ENCODE data around the gene A3GALT2. TPM values are rescaled to one million over a fixed set of nuclear protein-coding genes. Genes with fewer than 3 reads are reported as not detected.

The A3GALT2 gene
- not detected in 2 replicates for total RNA-seq (2014; rRNA removed; shearing (Covaris generic))

- no peak for DNase-seq (ENCODE audit: low spot score)
These were observed at the start of gene A3GALT2 for GRCh38 chr1:33320619-33321165. Gene A3GALT2, minus strand, starts transcription at chr1:33321098. Its CDS starts 0 bp downstream, at chr1:33321098.

DNA sequence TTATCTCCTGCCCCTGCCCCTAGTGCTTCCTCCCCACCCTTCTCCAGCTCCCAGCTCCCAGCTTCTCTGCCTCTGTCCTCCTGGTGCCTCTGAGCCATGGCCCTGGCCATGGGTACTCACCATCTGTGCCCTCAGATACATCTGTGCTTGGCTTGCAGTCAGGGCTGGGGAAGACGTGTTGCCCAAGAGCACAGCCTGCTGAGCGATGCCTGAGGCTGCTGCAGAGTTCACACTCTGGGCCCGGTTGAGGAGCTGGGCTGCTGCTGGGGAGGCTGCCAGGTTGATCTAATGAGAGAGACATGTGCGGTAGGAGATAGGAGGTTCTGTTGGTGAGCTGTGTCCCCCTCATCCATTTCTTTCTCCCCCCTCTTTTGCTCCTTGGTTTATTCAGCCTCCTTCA lies 49.4 kb upstream of the A3GALT2 start:
- DNase-seq (ENCODE audit: low spot score), result no peak

GRCh38 chr1:33369764-33370163 lies 48.9 kb upstream of the A3GALT2 start:
- no peak for DNase-seq (ENCODE audit: low spot score)

- DNase-seq (ENCODE audit: low spot score), result no peak
These were observed 48.2 kb upstream of the A3GALT2 start for GRCh38 chr1:33369081-33369480.

DNA sequence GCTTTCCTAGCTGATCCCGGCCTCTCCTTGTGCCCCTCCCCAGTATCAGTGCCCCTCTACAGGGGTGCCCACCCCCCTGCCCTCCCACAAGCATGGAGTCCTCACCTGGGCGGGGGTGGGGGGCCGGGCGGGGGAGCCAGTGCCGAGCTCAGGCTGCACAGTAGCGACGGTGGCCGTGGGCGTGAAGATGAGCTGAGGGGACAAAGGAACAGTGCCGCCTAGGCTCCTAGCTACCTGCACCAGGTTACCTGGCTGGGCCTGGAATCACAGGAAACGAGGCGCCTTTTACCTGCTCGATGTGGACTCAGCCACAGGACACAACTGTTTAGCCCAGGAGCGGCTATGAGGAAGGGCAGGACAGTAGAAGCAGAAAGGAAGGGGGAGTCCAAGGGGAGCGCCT lies 47.5 kb upstream of the A3GALT2 start:
- DNase-seq (ENCODE audit: low spot score), result no peak

GRCh38 chr1:33367485-33368405 lies 46.8 kb upstream of the A3GALT2 start:
- DNase-seq (ENCODE audit: low spot score), result peak; percentile 64

GRCh38 chr1:33366762-33367484 lies 46.0 kb upstream of the A3GALT2 start:
- no peak for DNase-seq (ENCODE audit: low spot score)

GRCh38 chr1:33365560-33365997 lies 44.7 kb upstream of the A3GALT2 start:
- DNase-seq (ENCODE audit: low spot score), result no peak

GRCh38 chr1:33364565-33364918 lies 43.6 kb upstream of the A3GALT2 start:
- DNase-seq (ENCODE audit: low spot score), result no peak

DNA sequence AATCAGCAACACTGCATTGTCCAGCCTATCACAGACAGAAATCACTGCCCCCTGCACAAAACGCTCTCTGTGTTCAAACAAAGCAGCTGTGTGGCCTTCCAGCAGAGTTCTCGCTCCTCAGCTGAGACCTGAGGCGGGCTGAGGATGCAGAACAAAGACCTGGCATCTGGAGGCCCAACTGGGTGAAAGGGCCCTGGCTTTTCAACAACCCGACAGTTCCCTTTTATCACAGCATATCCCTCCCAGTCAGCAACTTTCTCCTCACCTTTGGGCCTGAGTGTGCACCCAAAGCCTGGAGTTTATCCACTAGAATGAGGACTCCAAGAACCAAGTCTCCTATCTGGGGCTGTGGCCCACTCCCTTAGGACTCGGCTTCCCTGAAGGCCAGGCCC lies 42.6 kb upstream of the A3GALT2 start:
- no peak for DNase-seq (ENCODE audit: low spot score)

DNA sequence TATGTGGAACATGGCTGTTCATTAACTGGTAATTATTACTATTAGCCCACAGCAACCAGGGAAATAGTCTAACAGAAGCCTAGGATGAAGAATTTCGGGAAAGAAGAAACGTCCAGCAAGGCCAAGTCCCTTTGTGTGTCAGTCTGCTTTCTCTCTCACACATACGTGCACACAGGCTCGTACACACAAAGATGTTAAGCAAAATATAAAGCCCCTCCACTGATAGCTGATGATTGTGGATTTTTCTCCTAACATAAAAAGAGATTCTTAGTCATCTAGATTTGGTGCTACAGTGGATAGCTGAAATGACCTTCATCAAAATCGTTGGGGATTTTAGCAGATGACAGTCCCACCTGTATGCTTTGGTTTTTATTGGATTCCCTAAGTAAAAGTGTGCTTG lies 42.1 kb upstream of the A3GALT2 start:
- no peak for DNase-seq (ENCODE audit: low spot score)

DNA sequence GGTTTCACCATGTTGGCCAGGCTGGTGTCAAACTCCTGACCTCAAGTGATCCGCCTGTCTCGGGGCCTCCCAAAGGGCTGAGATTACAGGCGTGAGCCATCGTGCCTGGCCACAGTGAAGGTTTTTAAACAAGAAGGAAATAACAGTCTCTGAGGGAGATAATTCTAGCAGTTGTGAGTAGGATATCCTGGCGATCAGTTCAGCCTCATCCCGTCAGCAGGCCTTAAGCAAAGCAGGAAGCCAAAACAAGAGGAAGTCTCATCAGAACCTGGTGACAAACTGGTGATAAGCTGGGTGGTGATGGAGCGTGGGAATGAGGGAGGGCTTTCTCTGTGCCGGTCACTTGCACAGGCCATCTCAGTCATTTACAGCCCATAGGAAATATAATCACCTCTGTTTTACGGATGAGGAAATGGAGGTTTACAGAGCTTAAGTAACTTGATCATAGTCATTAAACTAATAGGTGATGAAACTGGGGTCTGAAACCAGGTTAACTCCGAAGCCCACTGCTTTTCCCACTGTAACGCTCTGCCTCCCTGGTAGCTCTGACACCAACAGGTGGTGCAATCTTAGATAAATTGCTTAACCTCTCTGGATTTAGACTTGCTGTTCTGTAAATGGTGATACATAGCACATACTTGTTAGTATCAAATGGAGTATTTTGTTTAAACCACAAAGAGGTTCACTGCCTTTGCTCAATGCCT lies 40.8 kb upstream of the A3GALT2 start:
- no peak for DNase-seq (ENCODE audit: low spot score)

- no peak for DNase-seq (ENCODE audit: low spot score)
These were observed 39.5 kb upstream of the A3GALT2 start for GRCh38 chr1:33360367-33360766.

DNA sequence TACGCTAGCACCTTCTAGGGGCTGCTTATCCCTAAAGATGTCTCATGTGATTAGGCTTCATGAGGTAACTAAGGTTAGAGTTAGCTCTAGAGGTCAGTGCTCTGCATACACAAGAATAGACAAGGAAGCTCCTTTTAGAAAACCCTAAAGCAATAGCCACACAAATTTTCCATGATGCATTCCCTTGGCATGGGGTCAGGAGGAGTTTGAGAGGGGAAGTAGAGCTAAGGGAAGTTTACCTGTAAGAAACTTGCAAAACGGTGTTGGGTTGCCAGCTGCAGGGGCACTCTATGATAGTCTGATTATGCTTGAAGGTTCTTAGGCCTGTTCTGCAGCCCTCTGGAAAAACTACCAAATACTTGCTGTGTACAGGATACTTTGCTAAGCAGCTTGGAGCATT lies 39.0 kb upstream of the A3GALT2 start:
- DNase-seq (ENCODE audit: low spot score), result no peak

DNA sequence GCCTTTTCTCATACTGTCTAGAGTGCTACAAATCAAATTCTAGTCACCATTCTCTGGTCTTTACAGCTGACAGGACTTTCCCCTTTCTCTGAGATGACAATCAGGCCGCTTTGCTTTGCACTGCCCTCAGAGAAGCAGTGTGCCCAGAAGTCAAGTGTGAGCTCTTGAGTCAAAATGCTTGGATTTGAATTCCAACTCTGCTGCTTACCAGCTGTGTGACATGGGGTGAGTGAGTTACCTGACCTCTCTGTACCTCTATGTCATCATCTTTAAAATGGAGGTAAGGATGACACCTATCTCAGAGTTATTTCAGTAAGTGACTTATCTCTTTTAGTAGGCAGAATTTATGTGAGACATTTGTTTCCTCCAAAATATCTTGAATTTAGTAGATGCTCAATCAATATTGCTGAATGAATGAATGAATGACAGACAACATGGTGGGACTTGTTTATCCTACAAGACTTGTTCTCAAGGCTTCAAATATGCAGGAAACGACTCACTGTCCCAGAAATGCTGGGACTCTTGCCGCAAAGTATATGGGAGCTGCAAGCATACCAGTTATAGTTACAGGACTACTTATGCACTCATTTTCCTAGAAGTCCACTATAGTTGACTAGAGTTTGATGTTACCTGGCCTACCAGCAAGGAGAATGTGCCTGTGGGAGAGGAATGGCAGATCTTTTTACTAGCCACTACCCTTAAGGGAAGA lies 38.1 kb upstream of the A3GALT2 start:
- no peak for DNase-seq (ENCODE audit: low spot score)

DNA sequence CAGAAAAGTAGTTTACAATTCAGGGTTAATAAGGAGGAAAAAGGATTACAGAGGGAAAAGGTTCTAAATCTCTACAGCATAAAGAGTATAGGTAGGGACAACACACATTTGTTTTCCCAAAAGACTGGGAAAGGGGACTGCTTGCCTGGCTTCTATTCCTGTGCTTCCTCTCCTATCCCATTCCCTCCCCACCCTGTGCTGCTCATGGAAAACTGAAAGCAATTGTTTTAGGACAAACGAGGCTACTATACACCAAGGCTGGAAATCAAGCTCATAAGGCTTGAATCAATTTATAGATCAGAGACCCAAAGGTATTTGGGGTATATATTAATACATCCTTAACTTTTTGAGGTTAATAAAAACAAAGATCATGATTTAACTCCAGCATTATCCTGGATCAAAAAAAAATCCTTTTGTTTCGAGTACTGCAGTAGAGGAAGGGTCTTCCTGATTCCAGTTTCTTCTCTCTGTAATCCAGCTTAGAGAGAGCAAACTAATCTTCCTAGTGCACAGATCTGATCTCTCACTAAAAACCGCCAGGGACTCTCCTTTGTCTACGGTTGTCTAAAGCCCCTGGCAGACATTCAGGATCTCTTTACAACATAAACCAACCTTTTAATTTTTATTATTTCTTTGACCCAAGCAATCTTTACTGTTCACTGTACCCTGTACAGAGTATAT lies 37.4 kb upstream of the A3GALT2 start:
- no peak for DNase-seq (ENCODE audit: low spot score)

DNA sequence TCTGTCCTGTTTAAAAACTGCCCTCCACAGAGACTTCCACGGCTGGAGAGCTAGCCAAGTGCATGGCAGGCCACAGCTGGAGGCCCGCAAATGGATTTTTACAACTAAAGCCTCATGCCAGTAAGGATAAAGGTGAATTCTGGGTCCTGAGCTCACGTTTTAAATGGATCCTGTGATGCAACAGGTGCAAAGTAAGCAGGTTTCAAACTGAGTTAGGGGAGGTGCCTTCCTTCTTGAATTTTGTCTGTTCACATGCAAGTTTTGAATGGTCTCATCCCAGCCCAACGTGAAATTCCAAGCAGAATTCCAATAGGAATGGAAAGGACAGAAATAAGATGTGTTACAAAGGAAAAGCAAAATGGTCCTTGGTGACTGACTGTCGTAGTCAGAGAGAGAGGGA lies 36.2 kb upstream of the A3GALT2 start:
- no peak for DNase-seq (ENCODE audit: low spot score)

DNA sequence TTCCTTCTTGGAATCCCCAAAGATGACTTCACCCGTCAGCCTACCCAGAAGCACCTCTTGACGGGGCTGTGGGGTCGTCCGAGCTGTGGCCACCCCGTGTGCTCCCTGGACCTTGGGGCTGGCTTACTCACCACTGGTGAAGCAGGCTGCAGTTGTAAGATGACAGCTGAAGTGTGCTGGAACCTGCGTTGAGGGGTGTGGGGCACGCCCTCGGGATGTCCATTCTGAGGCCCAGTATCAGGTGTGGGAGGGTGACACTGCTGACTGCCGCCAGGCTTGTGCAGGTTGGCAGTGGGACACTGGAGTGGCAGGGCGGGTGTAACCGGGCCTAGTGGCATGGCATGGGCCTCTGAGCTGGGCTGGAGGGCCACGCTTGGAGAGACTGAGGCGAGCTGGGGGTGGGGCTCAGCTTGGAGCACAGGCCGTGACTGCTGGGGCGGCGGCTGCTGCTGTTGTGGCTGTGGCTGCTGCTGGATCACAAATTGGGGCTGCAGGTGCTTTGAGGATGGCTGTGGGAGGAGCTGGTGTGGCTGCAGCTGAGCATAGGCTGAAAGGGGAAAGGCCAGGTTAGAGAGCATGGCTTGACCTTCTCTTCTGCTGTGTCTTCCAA lies 33.9 kb upstream of the A3GALT2 start:
- no peak for DNase-seq (ENCODE audit: low spot score)

DNA sequence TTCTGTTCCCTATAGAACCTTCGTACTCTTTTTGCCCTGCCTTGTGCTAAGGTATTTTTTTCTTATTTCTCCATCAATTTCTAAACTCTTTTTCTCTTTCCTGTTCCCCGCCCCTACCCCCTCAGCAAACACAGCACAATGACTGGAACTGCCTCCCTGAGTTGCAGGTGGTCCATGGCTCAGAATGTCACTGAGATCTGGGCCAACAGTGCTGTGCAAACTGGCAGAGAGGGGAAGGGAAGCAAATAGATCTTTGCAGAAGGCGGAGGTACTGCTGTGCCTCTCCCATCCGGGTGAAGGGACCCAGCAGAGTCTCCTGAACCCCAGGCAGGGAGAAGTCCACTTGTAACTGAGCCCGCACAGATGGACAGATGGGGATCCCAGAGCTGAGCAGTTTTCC lies 32.6 kb upstream of the A3GALT2 start:
- no peak for DNase-seq (ENCODE audit: low spot score)

DNA sequence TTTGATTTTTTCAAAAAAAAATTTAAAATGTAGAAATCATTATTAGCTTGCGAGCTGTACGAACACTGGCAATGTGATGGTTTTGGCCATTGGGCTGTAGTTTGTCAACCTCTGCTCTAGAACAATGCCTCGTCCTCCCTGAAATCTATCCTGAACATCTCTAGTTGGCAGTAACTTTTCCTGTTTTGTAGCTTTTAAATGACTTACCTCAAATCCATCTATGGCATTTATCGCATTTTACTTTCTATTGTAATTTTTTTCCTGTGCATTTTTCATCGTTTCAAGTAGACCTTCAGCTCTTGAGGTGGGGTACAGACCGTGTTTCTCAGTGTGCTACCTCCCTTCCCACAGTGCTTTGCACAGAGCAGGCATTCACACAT lies 30.4 kb upstream of the A3GALT2 start:
- no peak for DNase-seq (ENCODE audit: low spot score)
